IMR-90 (cell line): ENCODE results near the gene TMEM117. TPM values are rescaled to one million over a fixed set of nuclear protein-coding genes. Genes with fewer than 3 reads are reported as not detected.

ENCODE experiments used
- ATAC-seq: fragments of 200-7000 bp; cut with Tn5 transposase; 2 replicates; pipeline ENCODE4 v1.9.1; 2020; ENCODE audit warnings: low read depth, mild to moderate bottlenecking, moderate library complexity
- BruUV-seq: library from RNA; stranded (reverse); fragments of 400-500 nt; replicated peaks from 2 replicates; lab custom pipeline; 2021; lab: Mats Ljungman, UMichigan
- CTCF ChIA-PET: fragments of 300-600 bp; formaldehyde crosslinking; extraction: SDS; loops from one replicate; lab custom pipeline; 2021; ENCODE audit warnings: antibody characterized with exemption; lab: Yijun Ruan, JAX
- POLR2A ChIA-PET: fragments of 300-600 bp; sonication (Branson Sonifier 250); formaldehyde crosslinking; loops from one replicate; lab custom pipeline; 2022; ENCODE audit warnings: antibody characterized with exemption; ENCODE audit not compliant: unreplicated experiment; lab: Charles Lee
- DNase-seq: peaks from one replicate; pipeline ENCODE4 v3.0.0; 2013
- H2AFZ ChIP-seq: replicated peaks from 2 replicates; pipeline ENCODE3; 2013; ENCODE audit warnings: low read length, mild to moderate bottlenecking; ENCODE audit not compliant: poor library complexity
- H2AK5ac ChIP-seq: 2 replicates; pipeline ENCODE4 v1.6.1; 2013; ENCODE audit warnings: low read depth, low read length, inconsistent platforms
- H2AK9ac ChIP-seq: replicated peaks from 2 replicates; pipeline ENCODE3; 2013; ENCODE audit warnings: mild to moderate bottlenecking, low read depth, low read length, moderate library complexity; ENCODE audit not compliant: poor library complexity
- H2BK120ac ChIP-seq: 2 replicates; pipeline ENCODE4 v1.6.1; 2013; ENCODE audit warnings: low read depth, low read length, inconsistent platforms
- H2BK15ac ChIP-seq: 3 replicates; pipeline ENCODE4 v1.6.1; 2013; ENCODE audit warnings: low read depth, low read length, inconsistent platforms
- H2BK20ac ChIP-seq: 2 replicates; pipeline ENCODE4 v1.6.1; 2013; ENCODE audit warnings: low read depth, mild to moderate bottlenecking, inconsistent platforms, low read length, moderate library complexity
- H2BK5ac ChIP-seq: 2 replicates; pipeline ENCODE4 v1.6.1; 2013; ENCODE audit warnings: mild to moderate bottlenecking, low read depth, low read length, inconsistent platforms; ENCODE audit not compliant: poor library complexity, severe bottlenecking
- H3K14ac ChIP-seq: replicated peaks from 2 replicates; pipeline ENCODE4 v1.6.1; 2013; ENCODE audit warnings: low read depth, low read length, inconsistent platforms
- H3K18ac ChIP-seq: 2 replicates; pipeline ENCODE4 v1.6.1; 2013; ENCODE audit warnings: low read depth, low read length, control low read depth
- H3K23ac ChIP-seq: 2 replicates; pipeline ENCODE4 v1.6.1; 2013; ENCODE audit warnings: low read depth, low read length, inconsistent platforms
- H3K27ac ChIP-seq: 2 replicates; pipeline ENCODE4 v1.5.1; 2013; ENCODE audit warnings: mild to moderate bottlenecking, control low read depth, low read length; ENCODE audit not compliant: insufficient read depth
- H3K27me3 ChIP-seq: 2 replicates; pipeline ENCODE4 v1.6.1; 2013; ENCODE audit warnings: low read length; ENCODE audit not compliant: control insufficient read depth, insufficient read depth
- H3K36me3 ChIP-seq: 2 replicates; pipeline ENCODE4 v1.6.1; 2013; ENCODE audit warnings: low read length, mixed read lengths; ENCODE audit not compliant: control insufficient read depth, insufficient read depth
- H3K4ac ChIP-seq: 2 replicates; pipeline ENCODE4 v1.6.1; 2013; ENCODE audit warnings: low read depth, low read length, inconsistent platforms
- H3K4me1 ChIP-seq: 2 replicates; pipeline ENCODE4 v1.6.1; 2013; ENCODE audit warnings: low read length, mixed read lengths; ENCODE audit not compliant: control insufficient read depth, insufficient read depth
- H3K4me2 ChIP-seq: 2 replicates; pipeline ENCODE4 v1.6.1; 2013; ENCODE audit warnings: low read depth, mild to moderate bottlenecking, control low read depth, low read length, moderate library complexity
- H3K4me3 ChIP-seq: 2 replicates; pipeline ENCODE4 v1.5.1; 2013; ENCODE audit warnings: low read depth, mild to moderate bottlenecking, control low read depth, low read length, moderate library complexity; ENCODE audit not compliant: insufficient read depth
- H3K56ac ChIP-seq: 2 replicates; pipeline ENCODE4 v1.6.1; 2013; ENCODE audit warnings: low read length, inconsistent platforms; ENCODE audit not compliant: insufficient read depth; ENCODE audit errors: extremely low read depth
- H3K79me1 ChIP-seq, 2 experiments: 2 replicates each; pipeline ENCODE4 v1.6.1; 2013; ENCODE audit warnings: low read length in 2 of 2, inconsistent platforms in 1 of 2, low read depth in 1 of 2
- H3K9ac ChIP-seq: 2 replicates; pipeline ENCODE4 v1.6.1; 2013; ENCODE audit warnings: low read depth, low read length, control low read depth
- H3K9me1 ChIP-seq: 2 replicates; pipeline ENCODE4 v1.6.1; 2013; ENCODE audit warnings: low read length, inconsistent platforms; ENCODE audit not compliant: insufficient read depth
- H3K9me3 ChIP-seq: 2 replicates; pipeline ENCODE4 v1.6.1; 2013; ENCODE audit warnings: low read length; ENCODE audit not compliant: control insufficient read depth, insufficient read depth
- H4K20me1 ChIP-seq: 2 replicates; pipeline ENCODE4 v1.6.1; 2013; ENCODE audit warnings: low read length, inconsistent platforms; ENCODE audit not compliant: insufficient read depth
- H4K5ac ChIP-seq: 2 replicates; pipeline ENCODE4 v1.6.1; 2013; ENCODE audit warnings: mild to moderate bottlenecking, low read depth, low read length, control low read depth
- H4K8ac ChIP-seq, 2 experiments: 2 replicates each; pipeline ENCODE4 v1.6.1; 2013; ENCODE audit warnings: low read depth in 2 of 2, low read length in 2 of 2, control low read depth in 1 of 2, inconsistent platforms in 1 of 2
- H4K91ac ChIP-seq: 2 replicates; pipeline ENCODE4 v1.6.1; 2013; ENCODE audit warnings: low read depth, low read length, inconsistent platforms; ENCODE audit not compliant: insufficient read depth
- BHLHE40 ChIP-seq: fragments of 150-350 bp; IDR thresholded peaks from 2 replicates; pipeline ENCODE4 v1.6.1; 2016; ENCODE audit warnings: mild to moderate bottlenecking, low read depth, low read length
- CEBPB ChIP-seq: IDR thresholded peaks from 2 replicates; pipeline ENCODE4 v1.6.1; 2012; ENCODE audit warnings: low read depth, low read length, improper control_type of control experiment
- CHD1 ChIP-seq: IDR thresholded peaks from 2 replicates; pipeline ENCODE4 v1.6.1; 2012; ENCODE audit warnings: low read depth, low read length, improper control_type of control experiment
- CTCF ChIP-seq: conservative IDR thresholded peaks from 2 replicates; pipeline ENCODE4 v1.5.1; 2012; ENCODE audit warnings: mild to moderate bottlenecking, low read depth, low read length, improper control_type of control experiment
- ELK1 ChIP-seq: fragments of 150-350 bp; IDR thresholded peaks from 2 replicates; pipeline ENCODE4 v1.6.1; 2016; ENCODE audit warnings: low read depth, mild to moderate bottlenecking, low read length, moderate library complexity, borderline replicate concordance
- FOS ChIP-seq: fragments of 150-350 bp; IDR thresholded peaks from 2 replicates; pipeline ENCODE4 v1.6.1; 2016; ENCODE audit warnings: low read depth, low read length
- MAFK ChIP-seq: IDR thresholded peaks from 2 replicates; pipeline ENCODE4 v1.6.1; 2012; ENCODE audit warnings: low read depth, low read length, improper control_type of control experiment
- MAZ ChIP-seq: IDR thresholded peaks from 2 replicates; pipeline ENCODE4 v1.6.1; 2012; ENCODE audit warnings: low read depth, mild to moderate bottlenecking, low read length, improper control_type of control experiment, moderate library complexity, borderline replicate concordance
- MXI1 ChIP-seq: IDR thresholded peaks from 2 replicates; pipeline ENCODE4 v1.6.1; 2012; ENCODE audit warnings: low read depth, mild to moderate bottlenecking, low read length, moderate library complexity, borderline replicate concordance
- NFE2L2 ChIP-seq: fragments of 150-350 bp; IDR thresholded peaks from 2 replicates; pipeline ENCODE4 v1.6.1; 2016; ENCODE audit warnings: low read depth, mild to moderate bottlenecking, low read length
- POLR2A ChIP-seq: IDR thresholded peaks from 2 replicates; pipeline ENCODE4 v1.6.1; 2012; ENCODE audit warnings: mild to moderate bottlenecking, low read depth, low read length
- RAD21 ChIP-seq: IDR thresholded peaks from 2 replicates; pipeline ENCODE4 v1.6.1; 2012; ENCODE audit warnings: low read length, improper control_type of control experiment
- RCOR1 ChIP-seq: IDR thresholded peaks from 2 replicates; pipeline ENCODE4 v1.6.1; 2012; ENCODE audit warnings: mild to moderate bottlenecking, low read length, improper control_type of control experiment; ENCODE audit not compliant: insufficient replicate concordance
- RFX5 ChIP-seq: IDR thresholded peaks from 2 replicates; pipeline ENCODE4 v1.8.0; 2012; ENCODE audit warnings: low read depth, mild to moderate bottlenecking, low read length, moderate library complexity
- SMC3 ChIP-seq: fragments of 150-350 bp; IDR thresholded peaks from 2 replicates; pipeline ENCODE4 v1.6.1; 2016; ENCODE audit warnings: low read depth, mild to moderate bottlenecking, antibody characterized with exemption, low read length, moderate library complexity
- USF2 ChIP-seq: fragments of 150-350 bp; IDR thresholded peaks from 2 replicates; pipeline ENCODE4 v1.6.1; 2017; ENCODE audit warnings: mild to moderate bottlenecking, antibody characterized with exemption, low read length, low read depth
- WGBS, 2 experiments: methylation state at CpG; one replicate each; pipeline versions ENCODE4 v1.1.5 to v1.1.7; 2013; ENCODE audit warnings: missing lambda C conversion rate in 2 of 2; ENCODE audit not compliant: insufficient read length in 1 of 2; ENCODE audit errors: extremely low coverage in 2 of 2; 5-methylcytosine and 5-hydroxymethylcytosine counted together
- dilution Hi-C: fragments of 300-500 bp; cut with HindIII; formaldehyde crosslinking; loops from one replicate; pipeline ENCODE4 v1.14.3; 2018; ENCODE audit warnings: low sequenced_read_pairs; ENCODE audit not compliant: unreplicated experiment
- in situ Hi-C: fragments of 300-500 bp; cut with MboI; formaldehyde crosslinking; loops from 3 replicates; pipeline ENCODE4 v1.14.3; 2019; ENCODE audit warnings: low sequenced_read_pairs, inconsistent platforms, mixed read lengths
- intact Hi-C: fragments of 100-400 bp; cut with micrococcal nuclease; formaldehyde crosslinking; loops from 2 replicates; pipeline ENCODE4 v1.10.0; 2022
- polyA plus RNA-seq, 3 experiments: library from polyadenylated mRNA; depleted of rRNA; stranded (reverse); fragments of >200 nt; gene quantifications; 2 replicates each; pipeline ENCODE4 v1.2.3, GENCODE V29; 2012; ENCODE audit warnings: low replicate concordance in 1 of 3
- total RNA-seq: library from RNA; depleted of rRNA; stranded (reverse); fragments of >200 nt; gene quantifications from 2 replicates; pipeline ENCODE4 v1.2.3, GENCODE V29; 2012

TMEM117 gene
- total and polyA plus RNA-seq, 2 of the 4 experiments (the other 2 are of a cell fraction), result 8.7 to 21.0 TPM

GRCh38 chr12:43878050-43878449 is 42.2 kb downstream of the TMEM117 start:
- POLR2A ChIA-PET, result no interaction called here
- Histone ChIP-seq H3K18ac (no peak overlapping the region), H2AK9ac (no peak overlapping the region), H4K91ac (no peak overlapping the region), H3K4ac (no peak overlapping the region), H3K9me3 (no peaks in the 10 kb centered on the region), H3K9me1 (no peaks in the 10 kb centered on the region), H3K9ac (no peak overlapping the region), H3K27me3 (no peaks in the 10 kb centered on the region), H4K5ac (no peak overlapping the region), H2BK20ac (no peak overlapping the region), H2AK5ac (no peak overlapping the region), H2BK120ac (no peak overlapping the region), H3K4me2 (no peak overlapping the region), H2BK5ac (no peak overlapping the region), H3K56ac (0 out of 2 replicates have a peak overlapping the region, but pooled peaks have one; percentile 3), H2AFZ (no peak overlapping the region), H3K36me3 (no peaks in the 10 kb centered on the region), H4K20me1 (no peaks in the 10 kb centered on the region), H3K27ac (no peak overlapping the region), H3K4me1 (no peaks in the 10 kb centered on the region), H3K14ac (no peak overlapping the region), H2BK15ac (no peak overlapping the region), H4K8ac (no peak overlapping the region), H3K23ac (no peak overlapping the region), H3K4me3 (no peak overlapping the region), H3K79me1 (no peaks in the 10 kb centered on the region; a peak in 1 of 4 replicates)
- no peak for DNase-seq
- CTCF ChIA-PET, result interaction anchor here (0.6 kb wide), 3 partner anchors 96 to 1781 kb away, joined by 3 read pairs; no protein-coding TSS in a partner anchor
- no TSS peak for BruUV-seq
- intact Hi-C loops (no loop called here), dilution Hi-C loops (no loop called here), in situ Hi-C loops (loop anchor here (25.0 kb wide), 1 partner anchor 516 kb away; no protein-coding TSS in a partner anchor)
- TF ChIP-seq NFE2L2 (no peak), SMC3 (no peak), BHLHE40 (no peak), CEBPB (no peak), FOS (no peak), POLR2A (no peak), RFX5 (no peak), MAZ (no peak), CTCF (no peak), MXI1 (no peak), ELK1 (no peak), RAD21 (no peak), USF2 (no peak), RCOR1 (no peak), MAFK (no peak), CHD1 (no peak)
- no peak for ATAC-seq
- no CpG with 5 or more reads among the region's 3 CpGs for WGBS, 2 experiments
